ENCODE measurements around the gene LAMC2. TPM values are rescaled to one million over a fixed set of nuclear protein-coding genes. Genes with fewer than 3 reads are reported as not detected.

LAMC2 gene
- total and polyA plus RNA-seq, 7 donors, result 2.6 to 24.0 (median 4.2) TPM

- no peak overlapping the region for H3K4me3 ChIP-seq
- TF ChIP-seq CTCF (IDR thresholded peaks at IDR 0.05) (no peak), POLR2AphosphoS5 (IDR thresholded peaks at IDR 0.05) (no peak), EP300 (IDR thresholded peaks at IDR 0.05) (no peak), POLR2A (IDR thresholded peaks at IDR 0.05) (no peak)
- peaks cover 0 to 23% (median 15%) of the 10 kb centered on the region in 4 donors for H3K4me1 ChIP-seq
- DNase-seq, result no peak
- H3K36me3 ChIP-seq, result no peaks in the 10 kb centered on the region
- H3K9me3 ChIP-seq, result no peaks in the 10 kb centered on the region
- intact Hi-C loops (cut with DNase I), result loop anchor here (5.0 to 10.0 kb wide), 4 partner anchors 48 to 208 kb away; partner anchors contain the start of gene LAMC1
- H3K27ac ChIP-seq, result no peak overlapping the region
- H3K27me3 ChIP-seq, result no peaks in the 10 kb centered on the region
- 90 to 92% methylated on average over 2 of the region's 2 CpGs for WGBS, 2 donors
These were observed 44.3 kb downstream of the LAMC2 start for GRCh38 chr1:183230413-183230812.

GRCh38 chr1:183231545-183231944, 45.5 kb downstream of the LAMC2 start:
- intact Hi-C loops (cut with DNase I), result loop anchor here (5.0 to 10.0 kb wide), 4 partner anchors 49 to 209 kb away; partner anchors contain the start of gene LAMC1
- H3K27me3 ChIP-seq, result no peaks in the 10 kb centered on the region
- no peak for DNase-seq
- H3K36me3 ChIP-seq, result no peaks in the 10 kb centered on the region
- no peak for TF ChIP-seq EP300 (IDR thresholded peaks at IDR 0.05)
- no peak for TF ChIP-seq POLR2AphosphoS5 (IDR thresholded peaks at IDR 0.05)
- no peak for TF ChIP-seq POLR2A (IDR thresholded peaks at IDR 0.05)
- TF ChIP-seq CTCF (IDR thresholded peaks at IDR 0.05), result no peak
- 41 to 80% methylated on average over 1 of the region's 1 CpG for WGBS, 2 donors
- H3K4me3 ChIP-seq, result no peak overlapping the region
- peak overlapping the region in 1 of 4 donors; percentile 12 for H3K27ac ChIP-seq
- peaks cover 0 to 28% (median 17%) of the 10 kb centered on the region in 4 donors for H3K4me1 ChIP-seq
- H3K9me3 ChIP-seq, result no peaks in the 10 kb centered on the region

- Histone ChIP-seq H3K27ac (peak overlapping the region in 2 of 4 donors; percentile 82 to 91), H3K4me1 (peaks cover 0 to 28% (median 17%) of the 10 kb centered on the region in 4 donors)
- intact Hi-C loops (cut with DNase I), result loop anchor here (5.0 to 10.0 kb wide), 4 partner anchors 51 to 211 kb away; partner anchors contain the start of gene LAMC1
These were observed 47.0 kb downstream of the LAMC2 start for GRCh38 chr1:183233113-183233512.

GRCh38 chr1:183234660-183235476, 48.8 kb downstream of the LAMC2 start:
- no peaks in the 10 kb centered on the region for H3K9me3 ChIP-seq
- intact Hi-C loops (cut with DNase I), result loop anchor here (5.0 to 10.0 kb wide), 4 partner anchors 53 to 213 kb away; partner anchors contain the start of gene LAMC1
- DNase-seq, result peak; percentile 92
- peak overlapping the region; percentile 20 to 41 (median 33) for H3K4me3 ChIP-seq
- 60 to 80% methylated on average over 15 of the region's 15 CpGs for WGBS, 2 donors
- no peaks in the 10 kb centered on the region for H3K36me3 ChIP-seq
- TF ChIP-seq POLR2A (IDR thresholded peaks at IDR 0.05), result no peak
- TF ChIP-seq CTCF (IDR thresholded peaks at IDR 0.05), result peak; percentile 69 to 92 (median 74)
- TF ChIP-seq POLR2AphosphoS5 (IDR thresholded peaks at IDR 0.05), result peak; percentile 65 to 87 (median 68)
- TF ChIP-seq EP300 (IDR thresholded peaks at IDR 0.05), result peak in 1 of 4 donors; percentile 76
- H3K27ac ChIP-seq, result peak overlapping the region; percentile 75 to 91 (median 81)
- no peaks in the 10 kb centered on the region for H3K27me3 ChIP-seq
- H3K4me1 ChIP-seq, result peaks cover 0 to 28% (median 17%) of the 10 kb centered on the region in 4 donors

More at GRCh38 chr1:183233113-183233512, 47.0 kb downstream of the LAMC2 start:
- Histone ChIP-seq H3K27me3 (no peaks in the 10 kb centered on the region), H3K9me3 (no peaks in the 10 kb centered on the region), H3K36me3 (no peaks in the 10 kb centered on the region), H3K4me3 (no peak overlapping the region)
- TF ChIP-seq POLR2A (IDR thresholded peaks at IDR 0.05) (no peak), POLR2AphosphoS5 (IDR thresholded peaks at IDR 0.05) (no peak), CTCF (IDR thresholded peaks at IDR 0.05) (no peak), EP300 (IDR thresholded peaks at IDR 0.05) (no peak)
- no peak for DNase-seq
